Neural cell (in vitro differentiated cells): ENCODE data around the gene SACM1L. TPM values are rescaled to one million over a fixed set of nuclear protein-coding genes. Genes with fewer than 3 reads are reported as not detected.

ENCODE experiments used
- H2AFZ ChIP-seq: fragments of 200-600, 300-800 bp; sonication (generic), shearing (Covaris generic); 2 replicates; pipeline ENCODE4 v1.6.0; 2014; ENCODE audit warnings: low read depth, mild to moderate bottlenecking, antibody characterized with exemption, low read length, moderate library complexity
- H3F3A ChIP-seq: fragments of 200-600 bp; shearing (Covaris generic); 2 replicates; pipeline ENCODE4 v1.6.1; 2016; ENCODE audit warnings: mild to moderate bottlenecking, moderate library complexity, mixed read lengths, antibody characterized with exemption, low read length; ENCODE audit not compliant: insufficient read depth, poor library complexity, severe bottlenecking
- H3K27ac ChIP-seq: fragments of 200-600, 300-800 bp; sonication (generic), shearing (Covaris generic); 2 replicates; pipeline ENCODE4 v1.5.1; 2014; ENCODE audit warnings: mild to moderate bottlenecking, low read length, moderate library complexity
- H3K27me3 ChIP-seq: fragments of 300-800, 200-600 bp; sonication (generic), shearing (Covaris generic); 2 replicates; pipeline ENCODE4 v1.6.0; 2014; ENCODE audit warnings: mild to moderate bottlenecking, low read depth, low read length, moderate library complexity; ENCODE audit not compliant: insufficient read depth
- H3K36me3 ChIP-seq: fragments of 300-800, 200-600 bp; sonication (generic), shearing (Covaris generic); 2 replicates; pipeline ENCODE4 v1.5.1; 2014; ENCODE audit warnings: mild to moderate bottlenecking, antibody characterized with exemption, low read length, moderate library complexity; ENCODE audit not compliant: insufficient read depth
- H3K4me2 ChIP-seq: fragments of 300-800, 200-600 bp; sonication (generic), shearing (Covaris generic); 2 replicates; pipeline ENCODE4 v1.6.0; 2014; ENCODE audit warnings: mild to moderate bottlenecking, low read length
- H3K4me3 ChIP-seq: fragments of 300-800, 200-600 bp; sonication (generic), shearing (Covaris generic); 2 replicates; pipeline ENCODE4 v1.5.1; 2014; ENCODE audit warnings: mild to moderate bottlenecking, low read length, moderate library complexity
- H3K79me2 ChIP-seq: fragments of 200-600 bp; shearing (Covaris generic); replicated peaks from 2 replicates; pipeline ENCODE4 v1.6.0; 2014; ENCODE audit warnings: mild to moderate bottlenecking, low read length, moderate library complexity; ENCODE audit not compliant: insufficient read depth
- H3K9ac ChIP-seq: fragments of 300-800, 200-600 bp; sonication (generic), shearing (Covaris generic); 2 replicates; pipeline ENCODE4 v1.6.1; 2016; ENCODE audit warnings: mild to moderate bottlenecking, low read length, mixed read lengths
- H3K9me2 ChIP-seq: fragments of 200-600 bp; shearing (Covaris generic); 2 replicates; pipeline ENCODE4 v1.6.1; 2016; ENCODE audit warnings: mild to moderate bottlenecking, low read length, mixed read lengths; ENCODE audit not compliant: insufficient read depth
- H3K9me3 ChIP-seq: fragments of 200-600, 300-800 bp; sonication (generic), shearing (Covaris generic); 2 replicates; pipeline ENCODE4 v1.6.1; 2016; ENCODE audit warnings: mild to moderate bottlenecking, mixed run types, low read length, moderate library complexity, mixed read lengths
- H4K20me1 ChIP-seq: fragments of 200-600 bp; shearing (Covaris generic); 2 replicates; pipeline ENCODE4 v1.6.1; 2016; ENCODE audit warnings: mild to moderate bottlenecking, mixed run types; ENCODE audit not compliant: insufficient read depth
- EP300 ChIP-seq: fragments of 450-650 bp; conservative IDR thresholded peaks from 2 replicates; pipeline ENCODE4 v1.6.1; 2014; ENCODE audit warnings: antibody characterized with exemption, mild to moderate bottlenecking, moderate library complexity; ENCODE audit not compliant: poor library complexity, severe bottlenecking
- EZH2 ChIP-seq: fragments of 200-600, 300-800 bp; shearing (Covaris generic), sonication (generic); IDR thresholded peaks from 2 replicates; pipeline ENCODE4 v1.6.1; 2014; ENCODE audit warnings: antibody characterized with exemption, low read length, borderline replicate concordance, mild to moderate bottlenecking; ENCODE audit not compliant: insufficient read depth, poor library complexity, severe bottlenecking
- MXI1 ChIP-seq: fragments of 450-650 bp; conservative IDR thresholded peaks from 2 replicates; pipeline ENCODE4 v1.6.1; 2014; ENCODE audit warnings: antibody characterized with exemption, mild to moderate bottlenecking; ENCODE audit not compliant: poor library complexity, severe bottlenecking
- POLR2AphosphoS5 ChIP-seq: IDR thresholded peaks from 2 replicates; pipeline ENCODE4 v1.6.1; 2012
- RAD21 ChIP-seq: fragments of 450-650 bp; conservative IDR thresholded peaks from 2 replicates; pipeline ENCODE4 v1.6.1; 2014; ENCODE audit warnings: antibody characterized with exemption, mild to moderate bottlenecking, moderate library complexity
- SMC3 ChIP-seq: fragments of 450-650 bp; conservative IDR thresholded peaks from 2 replicates; pipeline ENCODE4 v1.6.1; 2014; ENCODE audit warnings: antibody characterized with exemption, mild to moderate bottlenecking, moderate library complexity; ENCODE audit not compliant: poor library complexity
- TAF1 ChIP-seq: IDR thresholded peaks from 2 replicates; pipeline ENCODE4 v1.6.1; 2012; ENCODE audit warnings: low read depth
- polyA plus RNA-seq: library from polyadenylated mRNA; depleted of rRNA; stranded (reverse); fragments of >200 nt; gene quantifications from 2 replicates; pipeline ENCODE4 v1.2.3, GENCODE V29; 2014
- TF ChIP-seq, protein P1 (sequence below): IDR thresholded peaks from 2 replicates; pipeline ENCODE4 v1.6.1; 2012; ENCODE audit warnings: borderline replicate concordance
- TF ChIP-seq, protein P2 (sequence below): fragments of 450-650 bp; IDR thresholded peaks from 2 replicates; pipeline ENCODE4 v1.5.1; 2014; ENCODE audit warnings: antibody characterized with exemption, mild to moderate bottlenecking, moderate library complexity; ENCODE audit not compliant: poor library complexity, severe bottlenecking

SACM1L gene
- polyA plus RNA-seq, 1 donor from 2014 or later = 66.2 TPM

DNA sequence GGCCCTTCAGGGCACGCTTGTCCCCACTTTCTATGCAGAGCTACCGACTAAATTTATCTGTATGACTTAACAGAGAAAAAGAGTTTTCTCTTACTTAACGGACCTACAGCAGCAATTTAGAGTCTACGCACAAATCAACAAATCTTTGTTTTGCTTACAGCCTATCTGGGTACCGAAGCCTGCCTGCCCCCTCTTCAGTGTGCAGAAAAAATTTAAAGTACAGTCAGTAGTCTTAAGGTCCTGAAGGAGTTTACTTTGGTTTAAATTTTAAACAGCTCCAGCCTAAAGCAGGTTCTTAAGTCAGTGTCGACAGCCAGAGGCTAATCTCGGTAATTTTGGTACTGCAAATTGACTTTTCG is 570 bp downstream of the SACM1L start:
- H2AFZ ChIP-seq = peak overlapping the region; percentile 97
- H3K79me2 ChIP-seq = peaks cover 51% of the 10 kb centered on the region
- H3K4me2 ChIP-seq = peak overlapping the region; percentile 97
- H3K9ac ChIP-seq = peak overlapping the region; percentile 93
- H3K9me3 ChIP-seq = no peaks in the 10 kb centered on the region
- TF ChIP-seq EP300 (no peak), POLR2AphosphoS5 (no peak), TAF1 (no peak), RAD21 (no peak), MXI1 (no peak), EZH2 (no peak), SMC3 (no peak)
- TF ChIP-seq, protein P1, sequence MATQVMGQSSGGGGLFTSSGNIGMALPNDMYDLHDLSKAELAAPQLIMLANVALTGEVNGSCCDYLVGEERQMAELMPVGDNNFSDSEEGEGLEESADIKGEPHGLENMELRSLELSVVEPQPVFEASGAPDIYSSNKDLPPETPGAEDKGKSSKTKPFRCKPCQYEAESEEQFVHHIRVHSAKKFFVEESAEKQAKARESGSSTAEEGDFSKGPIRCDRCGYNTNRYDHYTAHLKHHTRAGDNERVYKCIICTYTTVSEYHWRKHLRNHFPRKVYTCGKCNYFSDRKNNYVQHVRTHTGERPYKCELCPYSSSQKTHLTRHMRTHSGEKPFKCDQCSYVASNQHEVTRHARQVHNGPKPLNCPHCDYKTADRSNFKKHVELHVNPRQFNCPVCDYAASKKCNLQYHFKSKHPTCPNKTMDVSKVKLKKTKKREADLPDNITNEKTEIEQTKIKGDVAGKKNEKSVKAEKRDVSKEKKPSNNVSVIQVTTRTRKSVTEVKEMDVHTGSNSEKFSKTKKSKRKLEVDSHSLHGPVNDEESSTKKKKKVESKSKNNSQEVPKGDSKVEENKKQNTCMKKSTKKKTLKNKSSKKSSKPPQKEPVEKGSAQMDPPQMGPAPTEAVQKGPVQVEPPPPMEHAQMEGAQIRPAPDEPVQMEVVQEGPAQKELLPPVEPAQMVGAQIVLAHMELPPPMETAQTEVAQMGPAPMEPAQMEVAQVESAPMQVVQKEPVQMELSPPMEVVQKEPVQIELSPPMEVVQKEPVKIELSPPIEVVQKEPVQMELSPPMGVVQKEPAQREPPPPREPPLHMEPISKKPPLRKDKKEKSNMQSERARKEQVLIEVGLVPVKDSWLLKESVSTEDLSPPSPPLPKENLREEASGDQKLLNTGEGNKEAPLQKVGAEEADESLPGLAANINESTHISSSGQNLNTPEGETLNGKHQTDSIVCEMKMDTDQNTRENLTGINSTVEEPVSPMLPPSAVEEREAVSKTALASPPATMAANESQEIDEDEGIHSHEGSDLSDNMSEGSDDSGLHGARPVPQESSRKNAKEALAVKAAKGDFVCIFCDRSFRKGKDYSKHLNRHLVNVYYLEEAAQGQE = no peak
- TF ChIP-seq, protein P2, sequence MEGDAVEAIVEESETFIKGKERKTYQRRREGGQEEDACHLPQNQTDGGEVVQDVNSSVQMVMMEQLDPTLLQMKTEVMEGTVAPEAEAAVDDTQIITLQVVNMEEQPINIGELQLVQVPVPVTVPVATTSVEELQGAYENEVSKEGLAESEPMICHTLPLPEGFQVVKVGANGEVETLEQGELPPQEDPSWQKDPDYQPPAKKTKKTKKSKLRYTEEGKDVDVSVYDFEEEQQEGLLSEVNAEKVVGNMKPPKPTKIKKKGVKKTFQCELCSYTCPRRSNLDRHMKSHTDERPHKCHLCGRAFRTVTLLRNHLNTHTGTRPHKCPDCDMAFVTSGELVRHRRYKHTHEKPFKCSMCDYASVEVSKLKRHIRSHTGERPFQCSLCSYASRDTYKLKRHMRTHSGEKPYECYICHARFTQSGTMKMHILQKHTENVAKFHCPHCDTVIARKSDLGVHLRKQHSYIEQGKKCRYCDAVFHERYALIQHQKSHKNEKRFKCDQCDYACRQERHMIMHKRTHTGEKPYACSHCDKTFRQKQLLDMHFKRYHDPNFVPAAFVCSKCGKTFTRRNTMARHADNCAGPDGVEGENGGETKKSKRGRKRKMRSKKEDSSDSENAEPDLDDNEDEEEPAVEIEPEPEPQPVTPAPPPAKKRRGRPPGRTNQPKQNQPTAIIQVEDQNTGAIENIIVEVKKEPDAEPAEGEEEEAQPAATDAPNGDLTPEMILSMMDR = no peak
- H3K27ac ChIP-seq = peak overlapping the region; percentile 89
- peak overlapping the region; percentile 91 for H3K4me3 ChIP-seq
- peaks cover 16% of the 10 kb centered on the region for H3F3A ChIP-seq
- H3K27me3 ChIP-seq = no peaks in the 10 kb centered on the region
- H3K9me2 ChIP-seq = no peaks in the 10 kb centered on the region
- peaks cover 3% of the 10 kb centered on the region for H4K20me1 ChIP-seq
- H3K36me3 ChIP-seq = no peaks in the 10 kb centered on the region

DNA sequence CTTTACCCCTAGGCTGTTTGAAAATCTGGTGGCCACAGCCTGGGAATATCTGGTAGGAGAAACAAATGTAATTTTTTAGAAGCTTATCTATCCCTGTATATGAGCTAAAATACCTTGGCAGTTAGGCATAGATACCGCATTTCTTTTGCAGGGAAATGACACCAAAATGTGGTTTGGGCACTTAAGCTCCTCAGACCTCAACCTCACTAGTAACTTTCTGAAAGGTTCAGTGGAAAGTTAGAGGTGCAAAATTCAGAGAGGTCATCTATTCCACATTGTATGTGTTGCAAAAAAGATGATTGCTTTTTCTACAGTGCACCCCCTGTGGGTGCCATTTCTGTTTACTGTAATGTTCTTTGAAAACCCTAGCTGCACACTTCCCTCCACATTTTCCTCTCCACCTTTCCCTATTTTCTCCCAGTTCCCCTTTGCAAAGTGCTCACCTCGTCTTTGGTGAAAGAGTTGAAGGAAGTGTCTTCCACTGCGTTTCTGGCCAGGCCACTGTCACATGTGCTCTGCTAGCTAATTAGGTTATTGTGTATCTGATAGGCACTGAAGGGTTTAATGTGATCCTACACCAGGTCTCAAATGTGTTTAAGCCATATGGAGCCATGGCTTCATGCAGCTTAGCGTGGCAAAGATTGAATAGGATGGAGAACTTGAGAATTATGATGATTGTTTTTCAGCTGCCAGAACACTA is 1.3 kb downstream of the SACM1L start:
- Histone ChIP-seq H3K27me3 (no peaks in the 10 kb centered on the region), H3K79me2 (peaks cover 54% of the 10 kb centered on the region), H3K36me3 (no peaks in the 10 kb centered on the region), H3K4me3 (peak overlapping the region; percentile 91), H3K9me2 (no peaks in the 10 kb centered on the region), H4K20me1 (peaks cover 3% of the 10 kb centered on the region), H3F3A (peaks cover 16% of the 10 kb centered on the region), H3K9ac (peak overlapping the region; percentile 93), H3K27ac (peak overlapping the region; percentile 89), H2AFZ (no peak overlapping the region), H3K4me2 (peak overlapping the region; percentile 97), H3K9me3 (no peaks in the 10 kb centered on the region)
- TF ChIP-seq TAF1 = no peak
- no peak for TF ChIP-seq SMC3
- TF ChIP-seq EZH2 = no peak
- TF ChIP-seq, protein P2 = peak; percentile 20
